ENCODE data around the gene MIB1.

GRCh38 chr18:21763846-21764646 is 23.5 kb downstream of the MIB1 start:
- no peak for TF ChIP-seq CTCF (IDR thresholded peaks at IDR 0.05; ENCODE audit: low read length)
- TF ChIP-seq EZH2 (IDR thresholded peaks at IDR 0.05; ENCODE audit: borderline replicate concordance, low read length) = no peak

Data from OCI-LY1 (cell line).